ENCODE data around the gene VPS52.

- TF ChIP-seq, protein P1, sequence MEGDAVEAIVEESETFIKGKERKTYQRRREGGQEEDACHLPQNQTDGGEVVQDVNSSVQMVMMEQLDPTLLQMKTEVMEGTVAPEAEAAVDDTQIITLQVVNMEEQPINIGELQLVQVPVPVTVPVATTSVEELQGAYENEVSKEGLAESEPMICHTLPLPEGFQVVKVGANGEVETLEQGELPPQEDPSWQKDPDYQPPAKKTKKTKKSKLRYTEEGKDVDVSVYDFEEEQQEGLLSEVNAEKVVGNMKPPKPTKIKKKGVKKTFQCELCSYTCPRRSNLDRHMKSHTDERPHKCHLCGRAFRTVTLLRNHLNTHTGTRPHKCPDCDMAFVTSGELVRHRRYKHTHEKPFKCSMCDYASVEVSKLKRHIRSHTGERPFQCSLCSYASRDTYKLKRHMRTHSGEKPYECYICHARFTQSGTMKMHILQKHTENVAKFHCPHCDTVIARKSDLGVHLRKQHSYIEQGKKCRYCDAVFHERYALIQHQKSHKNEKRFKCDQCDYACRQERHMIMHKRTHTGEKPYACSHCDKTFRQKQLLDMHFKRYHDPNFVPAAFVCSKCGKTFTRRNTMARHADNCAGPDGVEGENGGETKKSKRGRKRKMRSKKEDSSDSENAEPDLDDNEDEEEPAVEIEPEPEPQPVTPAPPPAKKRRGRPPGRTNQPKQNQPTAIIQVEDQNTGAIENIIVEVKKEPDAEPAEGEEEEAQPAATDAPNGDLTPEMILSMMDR (conservative IDR thresholded peaks at IDR 0.05): no peak
- no peak for TF ChIP-seq EZH2 (IDR thresholded peaks at IDR 0.05; ENCODE audit: low read depth)
Observed at GRCh38 chr6:33318426-33319073, 46.9 kb upstream of the VPS52 start.
